Suprapubic skin (tissue), 4 donors: ENCODE data around the gene RUNX1. TPM values are rescaled to one million over a fixed set of nuclear protein-coding genes. Genes with fewer than 3 reads are reported as not detected.
"Not testable (repeated sequence)": the region's sequence is repeated elsewhere in the genome, so short reads cannot be mapped to it uniquely, and the experiment has no call there.

Experiments used
- DNase-seq, 2 donors: peaks; one replicate each; pipeline ENCODE4 v3.0.0-alpha.2; 2019; ENCODE audit warnings: low spot score in 2 of 2
- H3K27ac ChIP-seq: fragments of 200-600 bp; sonication (generic); one replicate; pipeline ENCODE4 v1.5.1; 2019
- H3K27me3 ChIP-seq: fragments of 200-600 bp; sonication (generic); one replicate; pipeline ENCODE4 v1.5.1; 2019
- H3K36me3 ChIP-seq: fragments of 200-600 bp; sonication (generic); one replicate; pipeline ENCODE4 v1.5.1; 2019
- H3K4me1 ChIP-seq: fragments of 200-600 bp; sonication (generic); one replicate; pipeline ENCODE4 v1.5.1; 2019
- H3K4me3 ChIP-seq: fragments of 200-600 bp; sonication (generic); one replicate; pipeline ENCODE4 v1.5.1; 2019; ENCODE audit warnings: mild to moderate bottlenecking
- H3K9me3 ChIP-seq: fragments of 200-600 bp; sonication (generic); one replicate; pipeline ENCODE4 v1.5.1; 2019
- CTCF ChIP-seq, 2 donors: fragments of 200-600 bp in 1 of 2; fragments of 450-650 bp in 1 of 2; sonication (generic) in 1 of 2; IDR thresholded peaks; one replicate each; pipeline ENCODE4 v1.5.1; 2016 to 2019; ENCODE audit warnings: antibody characterized with exemption in 2 of 2, mild to moderate bottlenecking in 1 of 2, moderate library complexity in 1 of 2
- EP300 ChIP-seq: sonication (generic); formaldehyde crosslinking; IDR thresholded peaks from one replicate; pipeline ENCODE4 v1.6.1; 2017; ENCODE audit warnings: antibody characterized with exemption
- POLR2A ChIP-seq, 2 donors: fragments of 450-650 bp; IDR thresholded peaks; one replicate each; pipeline ENCODE4 v1.6.1; 2017; ENCODE audit warnings: antibody characterized with exemption in 2 of 2, mild to moderate bottlenecking in 2 of 2, moderate library complexity in 2 of 2
- POLR2AphosphoS5 ChIP-seq, 3 donors: sonication (generic); formaldehyde crosslinking; IDR thresholded peaks; one replicate each; pipeline ENCODE4 v1.6.1; 2017; ENCODE audit warnings: antibody characterized with exemption in 3 of 3
- WGBS: methylation state at CpG from one replicate; pipeline ENCODE4 v1.1.5; 2018; 5-methylcytosine and 5-hydroxymethylcytosine counted together
- total RNA-seq, 4 donors: library from RNA; depleted of rRNA; stranded (reverse); fragments of >200 nt; gene quantifications; one replicate each; pipeline ENCODE4 v1.1.0, GENCODE V29; 2016

Gene RUNX1
- total RNA-seq, 4 donors from 2014 or later = 15.4 to 26.7 (median 20.5) TPM

- H3K27me3 ChIP-seq = no peaks in the 10 kb centered on the region
- peaks cover 27% of the 10 kb centered on the region for H3K4me1 ChIP-seq
Observed at GRCh38 chr21:34805157-34805556, 243.9 kb downstream of the RUNX1 start.

DNA sequence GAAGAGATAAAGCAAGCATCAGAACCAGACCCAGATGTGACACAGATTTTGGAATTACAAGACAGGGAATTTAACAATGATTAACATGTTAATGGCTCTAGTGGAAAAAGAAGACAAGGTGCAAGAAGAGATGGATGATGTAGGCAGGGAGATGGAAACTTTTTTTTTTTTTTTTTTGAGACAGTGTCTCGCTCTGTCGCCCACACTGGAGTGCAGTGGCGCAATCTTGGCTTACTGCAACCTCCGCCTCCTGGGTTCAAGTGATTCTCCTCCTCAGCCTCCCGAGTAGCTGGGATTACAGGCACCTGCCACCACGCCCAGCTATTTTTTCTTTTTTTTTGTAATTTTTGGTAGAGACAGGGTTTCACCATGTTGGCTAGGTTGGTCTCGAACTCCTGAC lies 244.5 kb downstream of the RUNX1 start:
- H3K36me3 ChIP-seq, H3K27me3 ChIP-seq, H3K9me3 ChIP-seq, H3K27ac ChIP-seq, DNase-seq, H3K4me3 ChIP-seq: not testable (repeated sequence)
- WGBS = 87% methylated on average over 7 of the region's 7 CpGs
- H3K4me1 ChIP-seq = peaks cover 27% of the 10 kb centered on the region

More at GRCh38 chr21:34805157-34805556, 243.9 kb downstream of the RUNX1 start:
- Histone ChIP-seq H3K9me3 (no peaks in the 10 kb centered on the region), H3K4me3 (no peak overlapping the region), H3K36me3 (peaks cover 2% of the 10 kb centered on the region), H3K27ac (no peak overlapping the region)
- no peak for DNase-seq
- no peak for TF ChIP-seq EP300
- peak in 1 of 2 donors; percentile 5 for TF ChIP-seq CTCF (IDR thresholded peaks at IDR 0.05)
- TF ChIP-seq POLR2AphosphoS5 (IDR thresholded peaks at IDR 0.05) = no peak
- TF ChIP-seq POLR2A (IDR thresholded peaks at IDR 0.05) = no peak

GRCh38 chr21:34803782-34804370 lies 245.2 kb downstream of the RUNX1 start:
- H3K36me3 ChIP-seq = peaks cover 5% of the 10 kb centered on the region
- H3K27ac ChIP-seq = no peak overlapping the region
- H3K4me3 ChIP-seq = no peak overlapping the region
- H3K4me1 ChIP-seq = peaks cover 23% of the 10 kb centered on the region
- 90% methylated on average over 2 of the region's 2 CpGs for WGBS
- DNase-seq = no peak
- no peaks in the 10 kb centered on the region for H3K27me3 ChIP-seq
- H3K9me3 ChIP-seq = no peaks in the 10 kb centered on the region
- TF ChIP-seq POLR2AphosphoS5 (IDR thresholded peaks at IDR 0.05) = no peak
- TF ChIP-seq POLR2A (IDR thresholded peaks at IDR 0.05) = no peak
- TF ChIP-seq EP300 = no peak
- TF ChIP-seq CTCF (IDR thresholded peaks at IDR 0.05) = no peak

- H3K4me1 ChIP-seq = peaks cover 21% of the 10 kb centered on the region
- H3K36me3 ChIP-seq = peaks cover 18% of the 10 kb centered on the region
- no peaks in the 10 kb centered on the region for H3K27me3 ChIP-seq
- no peaks in the 10 kb centered on the region for H3K9me3 ChIP-seq
- no peak overlapping the region for H3K4me3 ChIP-seq
- no peak for DNase-seq
- TF ChIP-seq POLR2A (IDR thresholded peaks at IDR 0.05) (no peak), CTCF (IDR thresholded peaks at IDR 0.05) (no peak), EP300 (no peak), POLR2AphosphoS5 (IDR thresholded peaks at IDR 0.05) (no peak)
- 100% methylated on average over 1 of the region's 1 CpG for whole genome bisulfite sequencing
- peak overlapping the region; percentile 14 for H3K27ac ChIP-seq
Observed at GRCh38 chr21:34802180-34802899, 246.8 kb downstream of the RUNX1 start.

- no peaks in the 10 kb centered on the region for H3K9me3 ChIP-seq
- TF ChIP-seq POLR2A (IDR thresholded peaks at IDR 0.05) = no peak
- H3K36me3 ChIP-seq = peaks cover 19% of the 10 kb centered on the region
- peaks cover 28% of the 10 kb centered on the region for H3K4me1 ChIP-seq
- DNase-seq = no peak
- 73% methylated on average over 2 of the region's 2 CpGs for WGBS
- H3K4me3 ChIP-seq = no peak overlapping the region
- no peak overlapping the region for H3K27ac ChIP-seq
- H3K27me3 ChIP-seq = no peaks in the 10 kb centered on the region
Observed at GRCh38 chr21:34801519-34802132, 247.5 kb downstream of the RUNX1 start.

DNA sequence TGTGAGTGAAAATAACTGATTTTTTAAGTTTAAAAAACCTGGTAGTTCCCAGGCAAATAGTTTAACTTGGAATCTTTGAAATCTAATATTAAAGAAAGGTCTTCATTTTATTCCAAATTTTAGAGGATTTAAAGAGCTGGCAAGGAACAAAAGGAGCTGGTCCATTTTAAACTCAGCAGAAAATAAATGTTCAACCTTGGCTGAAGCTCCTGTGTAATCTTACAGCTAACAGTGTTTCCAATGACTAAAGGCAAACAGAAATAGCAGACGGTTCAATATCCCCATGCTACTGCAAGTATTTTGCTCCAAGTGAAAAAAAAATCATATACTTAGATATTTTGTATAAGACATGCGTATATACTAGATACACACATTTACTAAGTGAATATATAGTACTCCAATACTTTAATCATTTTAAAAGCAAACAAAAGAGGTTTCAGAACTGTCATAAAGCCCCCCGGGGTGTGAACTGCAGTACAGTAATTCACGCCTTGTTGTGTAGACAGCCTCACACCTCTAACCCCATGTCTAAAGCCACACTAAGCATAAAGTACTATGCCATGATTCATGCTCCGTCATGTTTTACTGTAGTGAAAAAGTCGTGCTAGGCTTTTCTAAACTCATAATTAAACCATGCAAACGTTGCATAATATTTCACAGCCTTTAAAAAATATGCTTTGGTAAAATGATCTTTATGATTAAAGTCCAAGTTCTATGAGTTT lies 248.1 kb downstream of the RUNX1 start:
- DNase-seq = no peak
- Histone ChIP-seq H3K27me3 (no peaks in the 10 kb centered on the region), H3K4me1 (peaks cover 34% of the 10 kb centered on the region), H3K36me3 (peaks cover 19% of the 10 kb centered on the region), H3K4me3 (no peak overlapping the region), H3K9me3 (no peaks in the 10 kb centered on the region), H3K27ac (no peak overlapping the region)
- TF ChIP-seq EP300 (no peak), POLR2AphosphoS5 (IDR thresholded peaks at IDR 0.05) (no peak), POLR2A (IDR thresholded peaks at IDR 0.05) (no peak), CTCF (IDR thresholded peaks at IDR 0.05) (no peak)
- WGBS = 45% methylated on average over 7 of the region's 7 CpGs
